SJCRH30 (cell line): Measurements from ENCODE around the gene PCDHA13. TPM values are rescaled to one million over a fixed set of nuclear protein-coding genes. Genes with fewer than 3 reads are reported as not detected.
A peak's percentile ranks its signal among the peaks of the same experiment; 100 is the strongest.
"Not testable (repeated sequence)": the region's sequence is repeated elsewhere in the genome, so short reads cannot be mapped to it uniquely, and the experiment has no call there.

ENCODE experiments used
- DNase-seq, 2 experiments: peaks; one replicate each; pipeline ENCODE4 v3.0.0-alpha.2; 2015 to 2020
- H3K27ac ChIP-seq: fragments of 250-450 bp; sonication (Bioruptor Pico); 2 replicates; pipeline ENCODE4 v1.5.1; 2020; ENCODE audit warnings: mild to moderate bottlenecking, moderate library complexity
- H3K27me3 ChIP-seq: fragments of 250-450 bp; sonication (Bioruptor Pico); 2 replicates; pipeline ENCODE4 v1.5.1; 2020; ENCODE audit warnings: mild to moderate bottlenecking, moderate library complexity
- H3K36me3 ChIP-seq: fragments of 250-450 bp; sonication (Bioruptor Pico); 2 replicates; pipeline ENCODE4 v1.5.1; 2020; ENCODE audit warnings: mild to moderate bottlenecking, moderate library complexity
- H3K4me1 ChIP-seq: fragments of 250-450 bp; sonication (Bioruptor Pico); 2 replicates; pipeline ENCODE4 v1.5.1; 2020; ENCODE audit warnings: mild to moderate bottlenecking, moderate library complexity
- H3K4me3 ChIP-seq: fragments of 250-450 bp; sonication (Bioruptor Pico); 2 replicates; pipeline ENCODE4 v1.5.1; 2020; ENCODE audit warnings: mild to moderate bottlenecking, moderate library complexity
- H3K9me3 ChIP-seq: fragments of 250-450 bp; sonication (Bioruptor Pico); replicated peaks from 2 replicates; pipeline ENCODE4 v1.5.1; 2020; ENCODE audit warnings: mild to moderate bottlenecking, moderate library complexity
- total RNA-seq: library from RNA; depleted of rRNA; stranded (reverse); fragments of >200 nt; shearing (Covaris generic); gene quantifications from 2 replicates; pipeline ENCODE4 v1.2.3, GENCODE V29; 2014; rRNA removed

The PCDHA13 gene
- total RNA-seq = 0.05 TPM in 1 of 2 replicates, not detected in the other

- no peaks in the 10 kb centered on the region for H3K9me3 ChIP-seq
- no peaks in the 10 kb centered on the region for H3K36me3 ChIP-seq
- no peaks in the 10 kb centered on the region for H3K4me1 ChIP-seq
- H3K4me3 ChIP-seq = no peak within 1 kb of the TSS
- H3K27ac ChIP-seq = no peak within 1 kb of the TSS
- H3K27me3 ChIP-seq = no peaks in the 10 kb centered on the region
- DNase-seq = no peak
Measured at GRCh38 chr5:140881889-140882590, at the start of gene PCDHA13. Gene PCDHA13, plus strand, starts transcription at chr5:140882124. Its CDS starts 145 bp downstream, at chr5:140882269.

GRCh38 chr5:140833993-140834392 lies 47.9 kb upstream of the PCDHA13 start, which contains the start of gene PCDHA7:
Gene PCDHA7, plus strand, starts transcription at chr5:140834269. Its CDS starts 115 bp downstream, at chr5:140834384.
- H3K9me3 ChIP-seq = no peaks in the 10 kb centered on the region
- H3K36me3 ChIP-seq = no peaks in the 10 kb centered on the region
- no peak within 1 kb of the TSS for H3K27ac ChIP-seq
- DNase-seq = no peak
- no peaks in the 10 kb centered on the region for H3K27me3 ChIP-seq
- no peak within 1 kb of the TSS for H3K4me3 ChIP-seq
- no peaks in the 10 kb centered on the region for H3K4me1 ChIP-seq

- not testable (repeated sequence) for H3K36me3 ChIP-seq, H3K4me3 ChIP-seq, H3K9me3 ChIP-seq, H3K4me1 ChIP-seq, DNase-seq, H3K27ac ChIP-seq, H3K27me3 ChIP-seq
Measured at GRCh38 chr5:140834439-140835008, 47.4 kb upstream of the PCDHA13 start.

GRCh38 chr5:140835622-140836510 lies 46.1 kb upstream of the PCDHA13 start:
- H3K4me1 ChIP-seq = no peaks in the 10 kb centered on the region
- no peak for DNase-seq
- no peaks in the 10 kb centered on the region for H3K36me3 ChIP-seq
- no peak overlapping the region for H3K4me3 ChIP-seq
- no peaks in the 10 kb centered on the region for H3K27me3 ChIP-seq
- no peaks in the 10 kb centered on the region for H3K9me3 ChIP-seq
- H3K27ac ChIP-seq = no peak overlapping the region

GRCh38 chr5:140840978-140841962 lies 40.7 kb upstream of the PCDHA13 start, which contains the start of gene PCDHA8:
Gene PCDHA8, plus strand, starts transcription at chr5:140841187. Its CDS starts 135 bp downstream, at chr5:140841322.
- no peaks in the 10 kb centered on the region for H3K27me3 ChIP-seq
- DNase-seq = peak in 1 of 2 experiments; percentile 62
- no peaks in the 10 kb centered on the region for H3K4me1 ChIP-seq
- H3K27ac ChIP-seq = no peak within 1 kb of the TSS
- no peaks in the 10 kb centered on the region; the same call in 1 of the 2 replicates for H3K9me3 ChIP-seq
- H3K4me3 ChIP-seq = no peak within 1 kb of the TSS
- H3K36me3 ChIP-seq = no peaks in the 10 kb centered on the region

- no peak overlapping the region for H3K4me3 ChIP-seq
- no peaks in the 10 kb centered on the region; the same call in 1 of the 2 replicates for H3K9me3 ChIP-seq
- no peaks in the 10 kb centered on the region for H3K27me3 ChIP-seq
- DNase-seq = no peak
- H3K27ac ChIP-seq = no peak overlapping the region
- no peaks in the 10 kb centered on the region for H3K4me1 ChIP-seq
- H3K36me3 ChIP-seq = no peaks in the 10 kb centered on the region
Measured at GRCh38 chr5:140842798-140843733, 38.9 kb upstream of the PCDHA13 start.

- H3K27me3 ChIP-seq, H3K9me3 ChIP-seq, H3K36me3 ChIP-seq, H3K27ac ChIP-seq, H3K4me3 ChIP-seq, H3K4me1 ChIP-seq: not testable (repeated sequence)
- DNase-seq = peak in 1 of 2 experiments; percentile 1
Measured at GRCh38 chr5:140848139-140849102, 33.5 kb upstream of the PCDHA13 start, which contains the start of gene PCDHA9. Gene PCDHA9, plus strand, starts transcription at chr5:140848382. Its CDS starts 114 bp downstream, at chr5:140848496.

- H3K9me3 ChIP-seq, H3K36me3 ChIP-seq, DNase-seq, H3K27me3 ChIP-seq, H3K27ac ChIP-seq, H3K4me1 ChIP-seq, H3K4me3 ChIP-seq: not testable (repeated sequence)
Measured at GRCh38 chr5:140849831-140850634, 31.9 kb upstream of the PCDHA13 start.

- Histone ChIP-seq H3K27ac (no peak within 1 kb of the TSS), H3K36me3 (no peaks in the 10 kb centered on the region), H3K4me3 (no peak within 1 kb of the TSS), H3K4me1 (no peaks in the 10 kb centered on the region), H3K9me3 (no peaks in the 10 kb centered on the region), H3K27me3 (no peaks in the 10 kb centered on the region)
- peak in 1 of 2 experiments; percentile 58 for DNase-seq
Measured at GRCh38 chr5:140855772-140856674, 25.9 kb upstream of the PCDHA13 start, which contains the start of gene PCDHA10. Gene PCDHA10, plus strand, starts transcription at chr5:140855897. Its CDS starts 152 bp downstream, at chr5:140856049.

- H3K4me3 ChIP-seq = no peak overlapping the region
Measured at GRCh38 chr5:140857177-140857986, 24.5 kb upstream of the PCDHA13 start.

More at GRCh38 chr5:140857177-140857986, 24.5 kb upstream of the PCDHA13 start:
- Histone ChIP-seq H3K4me1 (no peaks in the 10 kb centered on the region), H3K27ac (no peak overlapping the region), H3K27me3 (no peaks in the 10 kb centered on the region), H3K36me3 (no peaks in the 10 kb centered on the region), H3K9me3 (no peaks in the 10 kb centered on the region)
- DNase-seq = no peak
